ENCODE measurements around the gene ARHGAP15.

Gene ARHGAP15

DNA sequence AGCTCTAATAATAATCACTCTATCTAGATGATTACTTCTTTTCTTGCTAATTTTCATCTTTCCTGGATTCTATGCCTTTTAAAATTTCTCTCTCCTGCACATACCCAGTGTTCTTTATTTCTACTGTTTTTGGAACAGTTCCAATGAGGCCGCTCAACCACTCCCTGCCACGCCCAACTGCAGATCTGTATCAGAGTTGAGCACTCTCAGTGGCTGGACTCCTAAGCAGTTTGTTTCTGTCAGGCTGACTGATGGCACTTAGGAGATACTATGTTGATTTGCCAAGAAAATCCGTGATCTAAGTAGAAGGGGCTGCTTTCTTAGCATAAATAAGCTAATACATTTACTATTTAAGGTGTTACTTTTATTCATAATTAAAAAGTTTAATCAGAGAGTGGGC, 192.8 kb downstream of the ARHGAP15 start:
- TF ChIP-seq, protein P1, sequence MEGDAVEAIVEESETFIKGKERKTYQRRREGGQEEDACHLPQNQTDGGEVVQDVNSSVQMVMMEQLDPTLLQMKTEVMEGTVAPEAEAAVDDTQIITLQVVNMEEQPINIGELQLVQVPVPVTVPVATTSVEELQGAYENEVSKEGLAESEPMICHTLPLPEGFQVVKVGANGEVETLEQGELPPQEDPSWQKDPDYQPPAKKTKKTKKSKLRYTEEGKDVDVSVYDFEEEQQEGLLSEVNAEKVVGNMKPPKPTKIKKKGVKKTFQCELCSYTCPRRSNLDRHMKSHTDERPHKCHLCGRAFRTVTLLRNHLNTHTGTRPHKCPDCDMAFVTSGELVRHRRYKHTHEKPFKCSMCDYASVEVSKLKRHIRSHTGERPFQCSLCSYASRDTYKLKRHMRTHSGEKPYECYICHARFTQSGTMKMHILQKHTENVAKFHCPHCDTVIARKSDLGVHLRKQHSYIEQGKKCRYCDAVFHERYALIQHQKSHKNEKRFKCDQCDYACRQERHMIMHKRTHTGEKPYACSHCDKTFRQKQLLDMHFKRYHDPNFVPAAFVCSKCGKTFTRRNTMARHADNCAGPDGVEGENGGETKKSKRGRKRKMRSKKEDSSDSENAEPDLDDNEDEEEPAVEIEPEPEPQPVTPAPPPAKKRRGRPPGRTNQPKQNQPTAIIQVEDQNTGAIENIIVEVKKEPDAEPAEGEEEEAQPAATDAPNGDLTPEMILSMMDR (conservative IDR thresholded peaks at IDR 0.05) = no peak
- no peak overlapping the region for H3K27ac ChIP-seq

DNA sequence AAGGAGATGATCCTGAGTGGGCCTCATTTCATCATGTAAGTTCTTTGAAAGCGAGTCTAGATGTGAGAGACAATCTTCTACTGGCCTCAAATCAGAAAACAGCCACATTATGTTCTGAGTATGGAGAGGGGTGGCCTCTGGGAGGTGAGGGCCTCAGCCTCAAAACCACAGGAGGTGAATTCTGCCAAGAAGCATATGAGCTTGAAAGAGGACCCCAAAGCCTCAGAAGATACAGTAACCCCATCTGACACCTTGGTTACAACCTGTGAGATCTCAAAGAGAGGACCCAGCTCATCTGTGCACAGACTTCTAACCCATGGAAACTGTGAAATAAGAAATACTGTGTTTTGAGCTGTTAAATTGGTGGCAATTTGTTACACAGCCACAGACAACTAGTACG, 200.1 kb downstream of the ARHGAP15 start:
- no peak overlapping the region for H3K27ac ChIP-seq
- TF ChIP-seq, protein P1 (conservative IDR thresholded peaks at IDR 0.05) = no peak

DNA sequence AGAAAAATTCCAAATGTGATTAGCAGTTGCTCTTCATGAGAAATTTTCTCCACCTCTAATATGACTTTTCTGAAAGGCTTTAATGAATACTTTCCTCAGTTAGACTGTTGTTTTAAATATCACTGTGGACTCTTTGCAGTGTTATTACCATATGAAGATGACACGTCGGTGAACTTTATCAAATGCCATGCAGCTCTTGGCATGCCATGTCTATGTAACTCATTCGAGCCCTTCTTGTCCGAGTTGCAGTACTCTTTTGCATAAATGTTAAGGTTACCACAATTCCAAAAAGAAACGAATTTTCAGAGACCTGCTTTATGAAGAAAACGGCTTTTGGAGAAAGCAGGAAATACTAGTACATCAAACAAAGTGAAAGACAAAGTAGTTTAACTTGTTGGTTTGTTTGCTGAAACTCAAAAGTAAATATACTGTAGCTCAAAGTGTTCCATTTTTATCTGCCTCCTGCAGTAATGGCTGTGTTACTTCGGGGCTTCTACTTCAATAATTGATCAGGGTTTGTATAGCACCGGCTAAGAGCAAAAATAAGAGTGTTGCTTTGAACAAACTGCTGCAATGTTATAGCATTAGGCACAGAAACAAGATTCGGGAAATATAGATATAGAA, 204.1 kb downstream of the ARHGAP15 start:
- H3K27ac ChIP-seq = peak overlapping the region; percentile 83
- TF ChIP-seq, protein P1 (conservative IDR thresholded peaks at IDR 0.05) = no peak

DNA sequence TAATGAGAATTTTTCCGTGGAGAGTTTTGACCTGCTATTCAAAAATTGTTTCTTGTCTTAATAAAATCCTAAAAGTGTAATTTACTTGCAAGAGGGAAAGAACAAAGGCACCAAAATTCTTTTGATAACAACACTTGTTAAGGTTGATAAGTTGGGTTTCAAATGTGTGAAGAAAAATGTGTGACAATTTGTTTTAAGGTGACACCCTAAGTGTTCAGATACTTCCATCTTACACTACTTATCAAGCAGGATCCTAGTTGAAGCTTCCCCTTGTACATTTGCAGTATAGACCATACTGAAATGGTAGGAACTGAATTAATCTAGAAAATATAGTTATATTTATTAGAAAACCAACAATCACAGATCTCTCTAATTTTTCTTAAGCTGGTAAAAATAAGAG, 204.6 kb downstream of the ARHGAP15 start:
- H3K27ac ChIP-seq = peak overlapping the region; percentile 83

DNA sequence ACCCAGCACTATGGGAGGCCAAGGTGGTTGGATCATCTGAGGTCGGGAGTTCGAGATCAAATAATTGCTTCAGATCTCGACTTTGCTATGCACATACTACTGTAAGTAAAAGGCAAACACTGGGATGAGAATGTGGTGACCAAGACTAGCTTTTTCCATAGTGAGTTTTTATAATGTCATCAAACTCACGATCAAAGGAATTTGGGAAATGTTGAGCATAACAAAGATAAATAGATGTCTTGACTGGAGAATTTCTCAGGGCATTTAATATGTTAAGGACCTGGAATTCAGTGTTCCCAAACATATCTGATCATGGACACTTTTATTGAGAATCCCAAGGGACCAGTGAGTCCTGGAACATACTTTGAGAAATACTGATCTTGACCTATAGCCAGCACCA, 205.6 kb downstream of the ARHGAP15 start:
- H3K27ac ChIP-seq = peak overlapping the region; percentile 83
- TF ChIP-seq, protein P1 (conservative IDR thresholded peaks at IDR 0.05) = no peak

More for the DNA sequence above, 204.6 kb downstream of the ARHGAP15 start:
- TF ChIP-seq, protein P1 (conservative IDR thresholded peaks at IDR 0.05) = no peak

DNA sequence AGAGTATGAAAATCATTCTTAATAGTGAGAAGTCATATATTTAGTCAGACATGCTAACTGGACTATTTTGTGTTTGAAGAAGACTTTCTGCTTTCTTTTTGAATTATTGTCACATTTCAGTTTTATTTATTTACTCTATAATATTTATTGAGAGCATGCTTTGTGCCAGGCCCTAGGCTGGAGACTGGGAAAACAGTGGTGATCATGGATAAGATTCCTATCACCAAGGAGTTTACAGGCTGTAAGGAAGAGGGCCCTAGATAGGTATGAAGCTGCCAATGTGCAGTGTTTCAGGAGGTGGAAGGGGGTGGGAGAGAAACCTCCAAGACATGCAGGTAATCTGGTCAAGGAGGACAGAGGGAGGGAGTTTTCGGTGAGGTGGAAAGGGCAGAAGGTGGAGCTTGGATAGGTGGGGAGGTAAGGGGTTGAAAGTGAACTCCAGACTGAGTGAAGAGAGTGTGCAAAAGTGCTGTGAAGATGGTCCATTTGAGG, 207.5 kb downstream of the ARHGAP15 start:
- H3K27ac ChIP-seq = peak overlapping the region; percentile 40
- TF ChIP-seq, protein P1 (conservative IDR thresholded peaks at IDR 0.05) = no peak

DNA sequence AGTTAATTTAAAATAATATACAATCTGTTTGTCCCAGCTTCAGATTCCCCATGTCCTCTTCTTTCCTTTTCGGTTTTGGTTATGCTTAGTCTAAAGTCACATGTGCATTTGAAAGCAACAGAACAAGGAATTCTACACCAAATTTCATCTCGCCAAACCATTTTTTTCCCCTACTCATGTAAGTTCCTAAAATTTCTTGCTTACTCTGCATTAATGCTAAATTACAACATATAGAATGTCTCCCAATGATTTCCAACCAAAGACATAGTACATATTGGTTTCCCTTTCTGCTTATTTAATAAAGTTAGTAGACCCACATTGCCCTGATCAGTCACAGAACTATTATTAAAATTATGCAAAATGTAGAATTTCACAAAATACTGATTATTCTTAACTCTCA, 212.3 kb downstream of the ARHGAP15 start:
- TF ChIP-seq, protein P1 (conservative IDR thresholded peaks at IDR 0.05) = no peak
- no peak overlapping the region for H3K27ac ChIP-seq
